Nephron progenitor cell (in vitro differentiated cells): Measurements from ENCODE around the gene GPR158.
"Not testable (repeated sequence)": the region's sequence is repeated elsewhere in the genome, so short reads cannot be mapped to it uniquely, and the experiment has no call there.

Experiments
- DNase-seq: peaks from one replicate; pipeline ENCODE4 v3.0.0; 2021
- H3K27ac Mint-ChIP-seq: 2 replicates; pipeline ENCODE4 v1.8.0; 2021; ENCODE audit warnings: mild to moderate bottlenecking, moderate library complexity, mixed read lengths
- H3K27me3 Mint-ChIP-seq: 2 replicates; pipeline ENCODE4 v1.8.0; 2021; ENCODE audit warnings: mild to moderate bottlenecking, low read depth, mixed read lengths; ENCODE audit not compliant: poor library complexity
- H3K36me3 Mint-ChIP-seq: 2 replicates; pipeline ENCODE4 v1.8.0; 2021; ENCODE audit warnings: low read depth, mixed read lengths
- H3K4me1 Mint-ChIP-seq: 2 replicates; pipeline ENCODE4 v1.8.0; 2021; ENCODE audit warnings: mixed read lengths
- H3K4me3 Mint-ChIP-seq: 2 replicates; pipeline ENCODE4 v1.8.0; 2021; ENCODE audit warnings: mild to moderate bottlenecking, moderate library complexity, mixed read lengths
- H3K9me3 Mint-ChIP-seq: 2 replicates; pipeline ENCODE4 v1.8.0; 2021; ENCODE audit warnings: mild to moderate bottlenecking, moderate library complexity, mixed read lengths
- CTCF ChIP-seq: fragments of 200-600 bp; sonication (generic); IDR thresholded peaks from 2 replicates; pipeline ENCODE4 v1.5.0; 2021; ENCODE audit warnings: antibody characterized with exemption

The GPR158 gene

GRCh38 chr10:25308278-25308677, 133.5 kb downstream of the GPR158 start:
- Mint-ChIP-seq H3K4me3 (no peak overlapping the region), H3K36me3 (peaks cover 16% of the 10 kb centered on the region), H3K9me3 (peaks cover 26% of the 10 kb centered on the region), H3K27ac (no peak overlapping the region), H3K27me3 (no peaks in the 10 kb centered on the region), H3K4me1 (no peaks in the 10 kb centered on the region)
- no peak for TF ChIP-seq CTCF
- no peak for DNase-seq

GRCh38 chr10:25317596-25318211, 142.9 kb downstream of the GPR158 start:
- not testable (repeated sequence) for DNase-seq, H3K27ac Mint-ChIP-seq, H3K27me3 Mint-ChIP-seq, H3K9me3 Mint-ChIP-seq, H3K4me3 Mint-ChIP-seq, H3K36me3 Mint-ChIP-seq
- peaks cover 35% of the 10 kb centered on the region for H3K4me1 Mint-ChIP-seq

- TF ChIP-seq CTCF, result no peak
- Mint-ChIP-seq H3K36me3 (no peaks in the 10 kb centered on the region), H3K9me3 (peaks cover 18% of the 10 kb centered on the region), H3K27me3 (peaks cover 2% of the 10 kb centered on the region), H3K27ac (peak overlapping the region; percentile 34), H3K4me3 (no peak overlapping the region), H3K4me1 (peaks cover 9% of the 10 kb centered on the region)
- no peak for DNase-seq
These were observed 152.5 kb downstream of the GPR158 start for GRCh38 chr10:25327273-25327672.

GRCh38 chr10:25328361-25328760, 153.6 kb downstream of the GPR158 start:
- no peak for TF ChIP-seq CTCF
- Mint-ChIP-seq H3K27me3 (peaks cover 2% of the 10 kb centered on the region), H3K27ac (no peak overlapping the region), H3K36me3 (no peaks in the 10 kb centered on the region), H3K4me1 (peaks cover 9% of the 10 kb centered on the region), H3K4me3 (no peak overlapping the region), H3K9me3 (peaks cover 11% of the 10 kb centered on the region)
- no peak for DNase-seq

GRCh38 chr10:25329587-25329986, 154.8 kb downstream of the GPR158 start:
- H3K27me3 Mint-ChIP-seq, H3K9me3 Mint-ChIP-seq, H3K36me3 Mint-ChIP-seq, H3K4me1 Mint-ChIP-seq, H3K4me3 Mint-ChIP-seq, H3K27ac Mint-ChIP-seq, DNase-seq: not testable (repeated sequence)

GRCh38 chr10:25334445-25334844, 159.6 kb downstream of the GPR158 start:
- no peak overlapping the region for H3K4me3 Mint-ChIP-seq
- H3K27ac Mint-ChIP-seq, result no peak overlapping the region
- no peaks in the 10 kb centered on the region for H3K36me3 Mint-ChIP-seq
- DNase-seq, result no peak
- no peak for TF ChIP-seq CTCF
- no peaks in the 10 kb centered on the region for H3K27me3 Mint-ChIP-seq
- H3K4me1 Mint-ChIP-seq, result no peaks in the 10 kb centered on the region
- H3K9me3 Mint-ChIP-seq, result no peaks in the 10 kb centered on the region

- TF ChIP-seq CTCF, result no peak
- no peaks in the 10 kb centered on the region for H3K4me1 Mint-ChIP-seq
- H3K27me3 Mint-ChIP-seq, result no peaks in the 10 kb centered on the region
- no peak for DNase-seq
- H3K36me3 Mint-ChIP-seq, result no peaks in the 10 kb centered on the region
- no peak overlapping the region for H3K4me3 Mint-ChIP-seq
- no peaks in the 10 kb centered on the region for H3K9me3 Mint-ChIP-seq
- no peak overlapping the region for H3K27ac Mint-ChIP-seq
These were observed 161.5 kb downstream of the GPR158 start for GRCh38 chr10:25336330-25336729.
